A204.1 (cell line): ENCODE data around the gene CEP95.

Source experiments
- FAIRE-seq: peaks from 2 replicates; lab custom pipeline; 2012; peaks lifted over from hg19 to GRCh38; lab: Jason Lieb, UNC

The CEP95 gene

GRCh38 chr17:64520359-64520758 lies 13.6 kb downstream of the CEP95 start:
- no peak for FAIRE-seq

- FAIRE-seq = no peak
Measured at GRCh38 chr17:64527914-64528313, 21.1 kb downstream of the CEP95 start.

- no peak for FAIRE-seq
Measured at GRCh38 chr17:64529221-64529620, 22.4 kb downstream of the CEP95 start.

- no peak for FAIRE-seq
Measured at GRCh38 chr17:64531955-64532371, 25.2 kb downstream of the CEP95 start.

GRCh38 chr17:64532409-64532808 lies 25.6 kb downstream of the CEP95 start:
- no peak for FAIRE-seq

GRCh38 chr17:64533784-64534183 lies 27.0 kb downstream of the CEP95 start:
- no peak for FAIRE-seq

- FAIRE-seq = no peak
Measured at GRCh38 chr17:64534187-64534586, 27.4 kb downstream of the CEP95 start.

- FAIRE-seq = no peak
Measured at GRCh38 chr17:64535357-64535756, 28.6 kb downstream of the CEP95 start.

GRCh38 chr17:64536913-64537312 lies 30.1 kb downstream of the CEP95 start:
- FAIRE-seq = no peak

GRCh38 chr17:64537488-64537887 lies 30.7 kb downstream of the CEP95 start:
- no peak for FAIRE-seq

GRCh38 chr17:64538508-64539130 lies 31.8 kb downstream of the CEP95 start:
- no peak for FAIRE-seq

GRCh38 chr17:64540118-64540776 lies 33.5 kb downstream of the CEP95 start:
- no peak for FAIRE-seq

- no peak for FAIRE-seq
Measured at GRCh38 chr17:64544742-64545141, 38.0 kb downstream of the CEP95 start.

GRCh38 chr17:64546716-64547115 lies 39.9 kb downstream of the CEP95 start:
- no peak for FAIRE-seq

- no peak for FAIRE-seq
Measured at GRCh38 chr17:64547319-64547718, 40.5 kb downstream of the CEP95 start.

GRCh38 chr17:64551461-64551860 lies 44.7 kb downstream of the CEP95 start:
- FAIRE-seq = no peak

GRCh38 chr17:64554028-64554637 lies 47.4 kb downstream of the CEP95 start:
- FAIRE-seq = no peak

- FAIRE-seq = no peak
Measured at GRCh38 chr17:64555281-64555680, 48.5 kb downstream of the CEP95 start.

GRCh38 chr17:64564098-64564497 lies 57.3 kb downstream of the CEP95 start:
- no peak for FAIRE-seq

- FAIRE-seq = no peak
Measured at GRCh38 chr17:64565563-64565962, 58.8 kb downstream of the CEP95 start.

- FAIRE-seq = no peak
Measured at GRCh38 chr17:64571746-64572145, 65.0 kb downstream of the CEP95 start.

- FAIRE-seq = no peak
Measured at GRCh38 chr17:64572682-64573154, 65.9 kb downstream of the CEP95 start.

GRCh38 chr17:64573214-64573613 lies 66.4 kb downstream of the CEP95 start:
- no peak for FAIRE-seq

GRCh38 chr17:64574646-64575045 lies 67.9 kb downstream of the CEP95 start:
- no peak for FAIRE-seq
